Astrocyte (in vitro differentiated cells and primary cell): ENCODE data around the gene NDUFS8. TPM values are rescaled to one million over a fixed set of nuclear protein-coding genes. Genes with fewer than 3 reads are reported as not detected.

Source experiments
- DNase-seq: peaks from one replicate; pipeline ENCODE4 v3.0.0-alpha.2; 2010; ENCODE audit warnings: low read depth
- FAIRE-seq: peaks from 2 replicates; lab custom pipeline; 2011; peaks lifted over from hg19 to GRCh38; lab: Jason Lieb, UNC
- H2AFZ ChIP-seq: 2 replicates; pipeline ENCODE4 v1.6.0; 2012; ENCODE audit warnings: low read depth, low read length, inconsistent platforms
- H3K27ac ChIP-seq: 2 replicates; pipeline ENCODE4 v1.5.1; 2011; ENCODE audit warnings: low read depth, low read length, inconsistent platforms
- H3K27me3 ChIP-seq: 2 replicates; pipeline ENCODE4 v1.6.0; 2011; ENCODE audit warnings: low read length, inconsistent platforms; ENCODE audit not compliant: insufficient read depth
- H3K36me3 ChIP-seq: 2 replicates; pipeline ENCODE4 v1.5.1; 2011; ENCODE audit warnings: low read length, inconsistent platforms; ENCODE audit not compliant: insufficient read depth
- H3K4me1 ChIP-seq: 2 replicates; pipeline ENCODE4 v1.5.1; 2011; ENCODE audit warnings: low read length, inconsistent platforms; ENCODE audit not compliant: insufficient read depth
- H3K4me2 ChIP-seq: 2 replicates; pipeline ENCODE4 v1.6.0; 2012; ENCODE audit warnings: low read length, inconsistent platforms
- H3K4me3 ChIP-seq: 2 replicates; pipeline ENCODE4 v1.5.1; 2011; ENCODE audit warnings: low read depth, mild to moderate bottlenecking, low read length, inconsistent platforms; ENCODE audit not compliant: insufficient read depth
- H3K79me2 ChIP-seq: 2 replicates; pipeline ENCODE4 v1.6.0; 2012; ENCODE audit warnings: mild to moderate bottlenecking, low read length, inconsistent platforms; ENCODE audit not compliant: insufficient read depth
- H3K9ac ChIP-seq: 2 replicates; pipeline ENCODE4 v1.6.0; 2012; ENCODE audit warnings: mild to moderate bottlenecking, low read length, inconsistent platforms
- H3K9me3 ChIP-seq: 2 replicates; pipeline ENCODE4 v1.5.1; 2012; ENCODE audit warnings: low read depth, mild to moderate bottlenecking, low read length, inconsistent platforms; ENCODE audit not compliant: insufficient read depth
- H4K20me1 ChIP-seq: 2 replicates; pipeline ENCODE4 v1.6.0; 2012; ENCODE audit warnings: low read length, inconsistent platforms; ENCODE audit not compliant: insufficient read depth
- H3K27ac Mint-ChIP-seq: one replicate; pipeline ENCODE4 v1.8.0; 2021; ENCODE audit warnings: mild to moderate bottlenecking, mixed read lengths; ENCODE audit not compliant: unreplicated experiment
- H3K27me3 Mint-ChIP-seq: one replicate; pipeline ENCODE4 v1.8.0; 2021; ENCODE audit warnings: low read depth, mixed read lengths; ENCODE audit not compliant: unreplicated experiment
- H3K36me3 Mint-ChIP-seq: one replicate; pipeline ENCODE4 v1.8.0; 2021; ENCODE audit warnings: low read depth, mixed read lengths; ENCODE audit not compliant: unreplicated experiment
- H3K4me1 Mint-ChIP-seq: one replicate; pipeline ENCODE4 v1.8.0; 2021; ENCODE audit warnings: low read depth, mixed read lengths; ENCODE audit not compliant: unreplicated experiment
- H3K4me3 Mint-ChIP-seq: one replicate; pipeline ENCODE4 v1.8.0; 2021; ENCODE audit warnings: mild to moderate bottlenecking, moderate library complexity, mixed read lengths; ENCODE audit not compliant: unreplicated experiment
- H3K9me3 Mint-ChIP-seq: one replicate; pipeline ENCODE4 v1.8.0; 2021; ENCODE audit warnings: mild to moderate bottlenecking, mixed read lengths; ENCODE audit not compliant: unreplicated experiment
- EZH2 ChIP-seq: IDR thresholded peaks from 2 replicates; pipeline ENCODE4 v1.6.1; 2012; ENCODE audit warnings: mild to moderate bottlenecking, low read length, inconsistent platforms; ENCODE audit not compliant: insufficient read depth
- microRNA-seq: library from miRNA; unstranded; fragments of <30 nt; microRNA quantifications from one replicate; pipeline ENCODE4 v1.2.0, GENCODE V29; 2020
- total RNA-seq: library from RNA; stranded (reverse); gene quantifications from 2 replicates; pipeline ENCODE4 v1.2.1, GENCODE V29; 2021
- TF ChIP-seq, protein P1 (sequence below): IDR thresholded peaks from 2 replicates; pipeline ENCODE4 v1.5.1; 2011; ENCODE audit warnings: low read depth, mild to moderate bottlenecking, inconsistent platforms, low read length, moderate library complexity; ENCODE audit not compliant: insufficient read depth

The NDUFS8 gene
- total RNA-seq, 1 donor from 2014 or later: 159 TPM

GRCh38 chr11:68083517-68083916 is 53.0 kb downstream of the NDUFS8 start:
- no peaks in the 10 kb centered on the region for H4K20me1 ChIP-seq
- H3K9me3 ChIP-seq: no peaks in the 10 kb centered on the region
- H3K4me3 ChIP-seq: no peak overlapping the region
- no peak overlapping the region for H2AFZ ChIP-seq
- no peak overlapping the region for H3K4me2 ChIP-seq
- no peak overlapping the region for H3K9ac ChIP-seq
- no peaks in the 10 kb centered on the region for H3K27me3 ChIP-seq
- TF ChIP-seq EZH2: no peak
- TF ChIP-seq, protein P1, sequence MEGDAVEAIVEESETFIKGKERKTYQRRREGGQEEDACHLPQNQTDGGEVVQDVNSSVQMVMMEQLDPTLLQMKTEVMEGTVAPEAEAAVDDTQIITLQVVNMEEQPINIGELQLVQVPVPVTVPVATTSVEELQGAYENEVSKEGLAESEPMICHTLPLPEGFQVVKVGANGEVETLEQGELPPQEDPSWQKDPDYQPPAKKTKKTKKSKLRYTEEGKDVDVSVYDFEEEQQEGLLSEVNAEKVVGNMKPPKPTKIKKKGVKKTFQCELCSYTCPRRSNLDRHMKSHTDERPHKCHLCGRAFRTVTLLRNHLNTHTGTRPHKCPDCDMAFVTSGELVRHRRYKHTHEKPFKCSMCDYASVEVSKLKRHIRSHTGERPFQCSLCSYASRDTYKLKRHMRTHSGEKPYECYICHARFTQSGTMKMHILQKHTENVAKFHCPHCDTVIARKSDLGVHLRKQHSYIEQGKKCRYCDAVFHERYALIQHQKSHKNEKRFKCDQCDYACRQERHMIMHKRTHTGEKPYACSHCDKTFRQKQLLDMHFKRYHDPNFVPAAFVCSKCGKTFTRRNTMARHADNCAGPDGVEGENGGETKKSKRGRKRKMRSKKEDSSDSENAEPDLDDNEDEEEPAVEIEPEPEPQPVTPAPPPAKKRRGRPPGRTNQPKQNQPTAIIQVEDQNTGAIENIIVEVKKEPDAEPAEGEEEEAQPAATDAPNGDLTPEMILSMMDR: no peak
- H3K4me3 Mint-ChIP-seq: no peak overlapping the region
- no peaks in the 10 kb centered on the region for H3K36me3 ChIP-seq
- H3K4me1 ChIP-seq: no peaks in the 10 kb centered on the region
- no peak overlapping the region for H3K27ac Mint-ChIP-seq
- FAIRE-seq (no peak), DNase-seq (no peak)
- H3K9me3 Mint-ChIP-seq: no peaks in the 10 kb centered on the region
- H3K27ac ChIP-seq: no peak overlapping the region
- H3K79me2 ChIP-seq: no peaks in the 10 kb centered on the region
- peaks cover 11% of the 10 kb centered on the region for H3K4me1 Mint-ChIP-seq
- no peaks in the 10 kb centered on the region for H3K27me3 Mint-ChIP-seq
- peaks cover 14% of the 10 kb centered on the region for H3K36me3 Mint-ChIP-seq

Small RNAs within 50 kb of the gene (microRNA-seq; reads per million reads assigned to microRNA genes)
- gene MIR4691 (1.4 reads per million), gene MIR6753 (1.9 reads per million), gene MIR7113 (3.6 reads per million, percentile 11 among the genes with 10 or more reads in this experiment)

Other genes starting within 250 kb of the NDUFS8 start
- 37.3 and 39.6 TPM in 2 replicates for gene UNC93B1, start 26.6 kb upstream of the NDUFS8 start, total RNA-seq
- gene ALDH3B1, start 20.4 kb upstream of the NDUFS8 start, total RNA-seq: 1.1 and 1.3 TPM in 2 replicates
- 55.1 and 56.5 TPM in 2 replicates for gene TCIRG1, start 8.3 kb downstream of the NDUFS8 start, total RNA-seq
- 23.6 and 37.7 TPM in 2 replicates for gene CHKA, start 90.7 kb downstream of the NDUFS8 start, total RNA-seq
- gene KMT5B, start 182.6 kb downstream of the NDUFS8 start, total RNA-seq: 33.4 and 38.0 TPM in 2 replicates
- 79.8 and 83.5 TPM in 2 replicates for gene C11orf24, start 241.3 kb downstream of the NDUFS8 start, total RNA-seq